Activated naive CD8-positive, alpha-beta T cell treated with anti-CD3 and anti-CD28 coated beads, Interleukin-2, amount 10 ng/mL, durations not matched to agents 7 days and 5 days (primary cell): ENCODE measurements around the gene RHOA. TPM values are rescaled to one million over a fixed set of nuclear protein-coding genes. Genes with fewer than 3 reads are reported as not detected.

Source experiments
- ATAC-seq: fragments of 150-1000 bp; cut with Tn5 transposase; one replicate; pipeline ENCODE4 v1.10.0; 2021; ENCODE audit warnings: low read depth, moderate library complexity
- POLR2A ChIA-PET: fragments of 350-600 bp; sonication (Branson Sonifier 250); formaldehyde crosslinking; loops from one replicate; lab custom pipeline; 2021; ENCODE audit warnings: antibody characterized with exemption; lab: Charles Lee
- DNase-seq: peaks from one replicate; pipeline ENCODE4 v3.0.0; 2021
- H3K27ac Mint-ChIP-seq: one replicate; pipeline ENCODE4 v1.8.0; 2022; ENCODE audit warnings: mild to moderate bottlenecking, mixed read lengths
- H3K27me3 Mint-ChIP-seq: one replicate; pipeline ENCODE4 v1.8.0; 2022; ENCODE audit warnings: mild to moderate bottlenecking, moderate library complexity, mixed read lengths
- H3K36me3 Mint-ChIP-seq: one replicate; pipeline ENCODE4 v1.8.0; 2021; ENCODE audit warnings: mild to moderate bottlenecking, mixed read lengths
- H3K4me1 Mint-ChIP-seq: one replicate; pipeline ENCODE4 v1.8.0; 2021; ENCODE audit warnings: mixed read lengths
- H3K4me3 Mint-ChIP-seq: one replicate; pipeline ENCODE4 v1.8.0; 2022; ENCODE audit warnings: mild to moderate bottlenecking, moderate library complexity, mixed read lengths
- H3K9me3 Mint-ChIP-seq: one replicate; pipeline ENCODE4 v1.8.0; 2021; ENCODE audit warnings: mixed read lengths
- total RNA-seq, 2 experiments: library from RNA; stranded (reverse); gene quantifications; one replicate each; pipeline ENCODE4 v1.2.3, GENCODE V29; 2021

Gene RHOA
- total RNA-seq, result 100 to 1,000 TPM; 428 to 441 TPM

- H3K9me3 Mint-ChIP-seq, result no peaks in the 10 kb centered on the region
- H3K36me3 Mint-ChIP-seq, result peaks cover 22% of the 10 kb centered on the region
- peak within 1 kb of the TSS; percentile 94 for H3K4me3 Mint-ChIP-seq
- H3K27ac Mint-ChIP-seq, result peak within 1 kb of the TSS; percentile 92
- H3K4me1 Mint-ChIP-seq, result peaks cover 53% of the 10 kb centered on the region
- DNase-seq, result peak; percentile 97
- POLR2A ChIA-PET, result interaction anchor here (0.6 to 5.7 kb wide), 33 partner anchors 8 to 849 kb away, joined by 3 to 45 read pairs (median 4); partner anchors contain the start of genes AMT, DAG1, GPX1 and IMPDH2
- peak; percentile 82 for ATAC-seq
- H3K27me3 Mint-ChIP-seq, result no peaks in the 10 kb centered on the region
These were observed at the start of gene RHOA, which contains the start of gene TCTA for GRCh38 chr3:49411968-49412631. RHOA (minus strand) TSS chr3:49411976; CDS start chr3:49375589, 36,387 bp downstream. TCTA (plus strand) TSS chr3:49412423; CDS start chr3:49412427, 4 bp downstream.

DNA sequence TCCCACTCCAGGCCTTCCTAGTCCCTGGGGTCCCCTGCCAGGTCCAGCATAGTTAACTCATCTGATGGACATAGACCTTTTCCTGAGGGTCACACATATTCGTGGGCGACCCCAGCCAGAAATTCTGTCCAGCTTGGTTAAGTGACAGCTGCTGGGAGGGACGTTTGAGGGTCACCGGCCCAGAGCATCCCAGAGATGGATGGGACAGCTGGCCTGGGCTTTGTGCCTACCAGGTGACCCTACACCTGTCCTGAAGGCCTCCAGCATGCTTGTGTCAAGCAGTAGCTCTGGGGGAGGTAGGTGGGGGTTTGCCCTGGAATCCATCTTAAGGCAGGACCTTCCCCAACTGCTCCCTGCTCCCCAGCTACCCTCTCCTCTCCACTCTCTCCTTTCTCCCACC lies 49.2 kb upstream of the RHOA start:
- DNase-seq, result no peak
- POLR2A ChIA-PET, result interaction anchor here (0.5 to 1.4 kb wide), 2 partner anchors 9 to 30 kb away, joined by 3 to 5 read pairs; partner anchors contain the start of gene DAG1
- no peaks in the 10 kb centered on the region for H3K4me1 Mint-ChIP-seq

DNA sequence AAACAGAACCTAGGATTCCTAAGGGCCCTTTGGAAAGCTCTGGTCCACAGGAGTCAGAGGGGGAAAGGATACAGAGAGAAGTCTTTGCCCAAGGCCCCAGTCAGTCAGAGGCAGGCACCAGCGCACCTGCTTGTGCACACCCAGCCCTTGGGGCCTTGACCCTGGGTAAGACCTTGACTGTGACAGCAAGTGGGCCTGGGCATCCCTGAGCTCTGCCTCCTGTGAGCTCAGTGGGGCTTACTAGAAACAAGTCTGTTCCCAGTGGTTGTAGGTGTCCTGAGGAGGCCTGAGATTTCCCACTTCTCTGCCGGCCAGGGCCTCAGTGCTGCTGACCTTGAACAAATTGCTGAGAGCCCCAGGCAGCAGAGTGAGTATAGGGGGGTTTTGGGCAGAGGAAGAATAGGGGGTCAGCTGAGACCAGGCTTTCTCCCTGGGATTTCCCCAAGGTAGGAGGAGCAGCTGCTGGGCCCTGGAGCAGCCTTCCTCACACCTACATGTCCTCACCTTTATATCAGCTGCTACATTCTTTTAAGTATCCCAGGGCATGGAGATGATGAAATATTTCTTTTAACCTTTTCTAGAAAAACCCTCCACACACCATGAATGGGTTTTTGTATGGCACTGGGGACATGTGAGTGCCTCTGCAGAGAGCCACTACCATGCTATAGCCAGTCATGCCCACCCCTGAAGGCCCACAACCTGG lies 48.6 kb upstream of the RHOA start:
- Mint-ChIP-seq H3K4me1 (no peaks in the 10 kb centered on the region), H3K36me3 (no peaks in the 10 kb centered on the region), H3K27me3 (peaks cover 2% of the 10 kb centered on the region), H3K9me3 (no peaks in the 10 kb centered on the region), H3K4me3 (no peak overlapping the region), H3K27ac (no peak overlapping the region)
- ATAC-seq, result no peak
- DNase-seq, result no peak
- POLR2A ChIA-PET, result interaction anchor here (0.5 to 1.4 kb wide), 2 partner anchors 9 to 30 kb away, joined by 3 to 5 read pairs; partner anchors contain the start of gene DAG1

More for the DNA sequence above, 49.2 kb upstream of the RHOA start:
- H3K27ac Mint-ChIP-seq, result no peak overlapping the region
- H3K27me3 Mint-ChIP-seq, result peaks cover 2% of the 10 kb centered on the region
- ATAC-seq, result no peak
- no peaks in the 10 kb centered on the region for H3K9me3 Mint-ChIP-seq
- no peak overlapping the region for H3K4me3 Mint-ChIP-seq
- no peaks in the 10 kb centered on the region for H3K36me3 Mint-ChIP-seq

DNA sequence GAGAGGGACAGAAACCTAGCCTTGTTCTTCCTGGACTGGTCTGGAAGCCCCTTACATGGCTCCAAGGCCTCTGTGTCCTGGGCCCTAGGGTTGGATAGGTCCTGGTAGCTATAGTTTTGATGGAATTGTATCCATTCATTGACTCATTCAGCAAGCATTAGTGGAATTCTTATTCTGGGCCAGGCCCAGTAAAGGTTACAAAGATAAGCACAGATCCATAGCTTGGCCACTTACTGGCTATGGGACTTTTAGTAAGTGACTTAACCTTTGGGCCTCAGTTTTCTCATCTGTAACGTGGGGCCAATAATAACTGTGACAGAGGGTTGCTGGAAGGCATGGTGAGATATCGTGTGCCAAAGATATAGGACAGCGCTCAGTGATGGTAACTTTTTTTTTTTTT lies 44.7 kb upstream of the RHOA start:
- no peak overlapping the region for H3K4me3 Mint-ChIP-seq
- ATAC-seq (no peak), DNase-seq (no peak)
- H3K36me3 Mint-ChIP-seq, result no peaks in the 10 kb centered on the region
- no peaks in the 10 kb centered on the region for H3K4me1 Mint-ChIP-seq
- no peak overlapping the region for H3K27ac Mint-ChIP-seq
- peaks cover 5% of the 10 kb centered on the region for H3K27me3 Mint-ChIP-seq
- no peaks in the 10 kb centered on the region for H3K9me3 Mint-ChIP-seq
- POLR2A ChIA-PET, result no interaction called here

GRCh38 chr3:49454898-49455681 lies 43.3 kb upstream of the RHOA start:
- ATAC-seq (no peak), DNase-seq (no peak)
- POLR2A ChIA-PET, result interaction anchor here (1.7 kb wide), 1 partner anchor 115 kb away, joined by 3 read pairs; the partner anchor contains the start of gene USP4
- H3K27ac Mint-ChIP-seq, result no peak overlapping the region
- no peaks in the 10 kb centered on the region for H3K9me3 Mint-ChIP-seq
- no peaks in the 10 kb centered on the region for H3K4me1 Mint-ChIP-seq
- H3K4me3 Mint-ChIP-seq, result no peak overlapping the region
- H3K27me3 Mint-ChIP-seq, result peaks cover 5% of the 10 kb centered on the region
- H3K36me3 Mint-ChIP-seq, result no peaks in the 10 kb centered on the region

- no peak for DNase-seq
- no peak overlapping the region for H3K4me3 Mint-ChIP-seq
- peak; percentile 42 for ATAC-seq
- no peaks in the 10 kb centered on the region for H3K4me1 Mint-ChIP-seq
- no peaks in the 10 kb centered on the region for H3K9me3 Mint-ChIP-seq
- POLR2A ChIA-PET, result interaction anchor here (0.6 to 1.7 kb wide), 2 partner anchors 21 to 114 kb away, joined by 3 read pairs; partner anchors contain the start of gene USP4
- no peaks in the 10 kb centered on the region for H3K36me3 Mint-ChIP-seq
- peaks cover 5% of the 10 kb centered on the region for H3K27me3 Mint-ChIP-seq
- H3K27ac Mint-ChIP-seq, result no peak overlapping the region
These were observed 42.7 kb upstream of the RHOA start for GRCh38 chr3:49454458-49454857.

DNA sequence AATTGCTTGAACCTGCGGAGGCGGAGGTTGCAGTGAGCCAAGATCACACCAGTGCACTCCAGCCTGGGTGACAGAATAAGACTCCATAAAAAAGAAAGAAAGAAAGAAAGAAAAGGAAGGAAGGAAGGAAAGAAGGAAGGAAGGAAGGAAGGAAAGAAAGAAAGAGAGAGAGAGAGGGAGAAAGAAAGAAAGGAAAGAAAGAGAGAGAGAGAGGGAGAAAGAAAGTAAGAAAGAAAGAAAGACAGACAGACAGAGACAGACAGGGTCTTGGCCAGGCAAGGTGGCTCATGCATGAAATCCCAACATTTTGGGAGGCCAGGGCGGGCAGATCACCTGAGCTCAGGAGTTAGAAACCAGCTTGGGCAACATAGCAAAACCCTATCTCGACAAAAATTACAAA lies 41.8 kb upstream of the RHOA start:
- DNase-seq, result no peak
- Mint-ChIP-seq H3K4me3 (no peak overlapping the region), H3K27ac (no peak overlapping the region), H3K9me3 (no peaks in the 10 kb centered on the region), H3K27me3 (peaks cover 3% of the 10 kb centered on the region), H3K36me3 (no peaks in the 10 kb centered on the region), H3K4me1 (peaks cover 6% of the 10 kb centered on the region)
- POLR2A ChIA-PET, result no interaction called here
- no peak for ATAC-seq

- POLR2A ChIA-PET, result interaction anchor here (0.7 to 3.9 kb wide), 6 partner anchors 16 to 158 kb away, joined by 3 to 43 read pairs (median 9); partner anchors contain the start of genes NICN1, RHOA, TCTA and USP4
- H3K27ac Mint-ChIP-seq, result no peak overlapping the region
- H3K9me3 Mint-ChIP-seq, result no peaks in the 10 kb centered on the region
- ATAC-seq (no peak), DNase-seq (no peak)
- H3K4me1 Mint-ChIP-seq, result peaks cover 20% of the 10 kb centered on the region
- no peaks in the 10 kb centered on the region for H3K36me3 Mint-ChIP-seq
- no peak overlapping the region for H3K4me3 Mint-ChIP-seq
- H3K27me3 Mint-ChIP-seq, result no peaks in the 10 kb centered on the region
These were observed 33.6 kb upstream of the RHOA start for GRCh38 chr3:49445391-49445790.

DNA sequence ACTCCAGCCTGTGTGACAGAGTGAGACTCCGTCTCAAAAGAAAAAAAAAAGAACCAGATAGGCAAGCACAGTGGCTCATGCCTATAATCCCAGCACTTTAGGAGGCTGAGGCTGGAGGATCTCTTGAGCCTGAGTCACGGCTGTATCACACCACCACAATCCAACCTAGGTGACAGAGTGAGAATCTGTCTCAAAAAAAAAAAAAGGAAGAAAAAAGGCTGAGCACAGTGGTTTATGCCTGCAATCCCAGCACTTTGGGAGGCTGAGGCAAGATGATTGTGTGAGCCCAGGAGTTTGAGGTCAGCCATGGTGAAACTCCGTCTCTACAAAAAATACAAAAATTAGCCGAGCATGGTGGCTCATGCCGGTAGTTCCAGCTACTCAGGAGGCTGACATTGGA lies 23.0 kb upstream of the RHOA start:
- no peak for ATAC-seq
- Mint-ChIP-seq H3K27ac (no peak overlapping the region), H3K27me3 (no peaks in the 10 kb centered on the region), H3K36me3 (no peaks in the 10 kb centered on the region), H3K9me3 (no peaks in the 10 kb centered on the region), H3K4me3 (no peak overlapping the region), H3K4me1 (peaks cover 3% of the 10 kb centered on the region)
- DNase-seq, result no peak
- POLR2A ChIA-PET, result no interaction called here

- Mint-ChIP-seq H3K27me3 (no peaks in the 10 kb centered on the region), H3K36me3 (peaks cover 8% of the 10 kb centered on the region), H3K4me3 (peak overlapping the region; percentile 93), H3K27ac (peak overlapping the region; percentile 96), H3K4me1 (peaks cover 25% of the 10 kb centered on the region), H3K9me3 (no peaks in the 10 kb centered on the region)
- no peak for ATAC-seq
- POLR2A ChIA-PET, result interaction anchor here (0.7 to 3.0 kb wide), 10 partner anchors 8 to 1423 kb away, joined by 3 to 47 read pairs (median 6); partner anchors contain the start of genes RHOA, TCTA and USP4
- no peak for DNase-seq
These were observed 16.9 kb upstream of the RHOA start for GRCh38 chr3:49428752-49429080.

DNA sequence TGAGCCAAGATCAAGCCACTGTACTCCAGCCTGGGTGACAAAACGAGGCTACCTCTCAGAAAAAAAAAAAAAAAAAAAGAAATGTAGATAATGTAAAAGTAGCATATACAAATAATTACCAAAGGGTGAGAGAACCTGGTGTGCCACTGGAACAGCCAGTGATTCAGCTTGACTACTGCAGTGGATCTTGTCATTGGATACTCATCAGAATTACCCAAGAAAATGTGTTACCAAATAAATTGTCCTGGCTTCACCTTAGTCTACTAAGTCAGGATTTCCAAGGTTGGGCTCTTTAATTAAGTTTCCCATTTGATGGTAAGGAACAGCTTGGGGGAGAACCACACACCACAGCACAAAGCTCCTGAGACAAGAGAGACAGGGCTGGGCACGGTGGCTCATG lies 15.8 kb upstream of the RHOA start:
- Mint-ChIP-seq H3K27ac (no peak overlapping the region), H3K36me3 (peaks cover 17% of the 10 kb centered on the region)
- POLR2A ChIA-PET, result interaction anchor here (0.7 to 3.0 kb wide), 6 partner anchors 10 to 106 kb away, joined by 3 to 47 read pairs (median 4); partner anchors contain the start of genes RHOA, TCTA and USP4

DNA sequence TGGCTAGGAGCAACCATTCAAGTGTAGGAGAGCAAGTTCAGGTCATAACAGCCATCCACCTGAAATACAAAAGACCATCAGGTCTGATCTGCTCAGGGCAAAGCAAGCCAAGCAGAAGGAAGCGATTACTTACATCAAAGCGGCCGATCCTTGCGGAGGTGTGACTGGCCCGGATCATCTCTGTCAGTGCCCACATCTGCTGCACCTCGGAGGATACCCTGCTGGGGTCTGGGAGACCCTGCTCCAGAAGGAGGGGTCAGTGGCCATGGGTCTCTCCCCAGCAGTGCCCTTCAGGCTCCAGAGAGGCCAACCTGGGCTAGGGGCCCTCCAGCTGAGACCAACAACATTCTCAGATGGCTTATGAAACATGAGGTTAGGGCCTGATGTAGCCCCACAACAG lies 13.0 kb upstream of the RHOA start:
- no peaks in the 10 kb centered on the region for H3K9me3 Mint-ChIP-seq
- H3K27ac Mint-ChIP-seq, result peak overlapping the region; percentile 75
- peaks cover 33% of the 10 kb centered on the region for H3K4me1 Mint-ChIP-seq
- POLR2A ChIA-PET, result interaction anchor here (1.1 to 2.2 kb wide), 3 partner anchors 8 to 20 kb away, joined by 5 to 15 read pairs (median 13); partner anchors contain the start of genes RHOA and TCTA
- no peak for ATAC-seq
- no peak for DNase-seq
- no peaks in the 10 kb centered on the region for H3K27me3 Mint-ChIP-seq
- peaks cover 25% of the 10 kb centered on the region for H3K36me3 Mint-ChIP-seq
- H3K4me3 Mint-ChIP-seq, result no peak overlapping the region

More for the DNA sequence above, 15.8 kb upstream of the RHOA start:
- ATAC-seq (no peak), DNase-seq (no peak)
- H3K4me1 Mint-ChIP-seq, result peaks cover 31% of the 10 kb centered on the region
- H3K4me3 Mint-ChIP-seq, result peak overlapping the region; percentile 93
- no peaks in the 10 kb centered on the region for H3K9me3 Mint-ChIP-seq
- no peaks in the 10 kb centered on the region for H3K27me3 Mint-ChIP-seq
